ENCODE results near the gene TBC1D25.

- TF ChIP-seq CTCF (IDR thresholded peaks at IDR 0.05) (no peak), POLR2A (IDR thresholded peaks at IDR 0.05) (no peak)
Observed at GRCh38 chrX:48520455-48520854, 19.1 kb upstream of the TBC1D25 start.

All from prostate gland (tissue), 2 donors.